HG03439 (cell line): Measurements from ENCODE around the gene FGGY.
"Not testable (repeated sequence)": the region's sequence is repeated elsewhere in the genome, so short reads cannot be mapped to it uniquely, and the experiment has no call there.

Experiments used
- ATAC-seq: cut with Tn5 transposase; IDR thresholded peaks from one replicate; pipeline ENCODE4 v1.9.1; 2021; ENCODE audit warnings: mild to moderate bottlenecking, moderate library complexity; ENCODE audit not compliant: unreplicated experiment

FGGY gene

GRCh38 chr1:59564192-59564891 lies 267.4 kb downstream of the FGGY start:
- ATAC-seq = no peak

GRCh38 chr1:59565611-59566410 lies 268.9 kb downstream of the FGGY start:
- no peak for ATAC-seq

- no peak for ATAC-seq
Measured at GRCh38 chr1:59568158-59568935, 271.5 kb downstream of the FGGY start.

GRCh38 chr1:59569198-59569597 lies 272.3 kb downstream of the FGGY start:
- ATAC-seq = no peak

DNA sequence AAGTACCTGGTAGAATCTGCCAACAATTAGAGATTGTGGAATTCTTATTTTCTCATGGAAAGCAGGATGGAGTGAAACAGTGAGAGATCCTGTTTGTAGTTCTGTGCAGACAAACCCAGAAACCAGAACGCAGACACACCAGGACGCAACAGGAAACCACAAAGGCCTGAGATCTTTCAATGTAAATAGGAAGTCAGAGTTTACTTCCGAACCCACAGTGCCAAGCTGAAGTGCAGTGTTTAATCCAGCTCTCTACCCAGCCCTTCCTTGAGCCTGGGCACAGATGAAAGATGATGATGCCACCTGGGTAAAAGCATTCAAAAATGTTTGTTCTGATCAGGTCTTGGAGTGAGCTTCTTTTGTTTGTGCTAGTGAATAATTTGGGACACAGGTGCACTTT lies 273.6 kb downstream of the FGGY start:
- ATAC-seq = peak; percentile 67

DNA sequence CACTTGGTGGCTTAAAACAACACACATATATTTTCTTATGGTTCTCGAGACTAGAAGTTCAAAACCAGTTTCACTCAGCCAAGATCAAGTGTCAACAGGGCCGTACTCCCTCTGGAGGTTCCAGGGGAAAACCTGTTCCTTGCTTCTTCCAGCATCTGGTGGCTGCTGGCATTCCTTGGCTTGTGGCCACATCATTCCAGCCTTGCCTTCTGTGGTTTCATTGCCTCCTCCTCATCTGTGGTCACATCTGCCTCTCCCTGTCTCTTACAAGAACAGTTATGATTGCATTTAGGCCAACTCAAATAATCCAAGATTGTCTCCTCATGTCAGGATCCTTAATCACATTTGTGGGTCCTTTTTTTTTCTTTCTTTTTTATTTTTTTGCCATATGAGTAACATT lies 277.2 kb downstream of the FGGY start:
- no peak for ATAC-seq

DNA sequence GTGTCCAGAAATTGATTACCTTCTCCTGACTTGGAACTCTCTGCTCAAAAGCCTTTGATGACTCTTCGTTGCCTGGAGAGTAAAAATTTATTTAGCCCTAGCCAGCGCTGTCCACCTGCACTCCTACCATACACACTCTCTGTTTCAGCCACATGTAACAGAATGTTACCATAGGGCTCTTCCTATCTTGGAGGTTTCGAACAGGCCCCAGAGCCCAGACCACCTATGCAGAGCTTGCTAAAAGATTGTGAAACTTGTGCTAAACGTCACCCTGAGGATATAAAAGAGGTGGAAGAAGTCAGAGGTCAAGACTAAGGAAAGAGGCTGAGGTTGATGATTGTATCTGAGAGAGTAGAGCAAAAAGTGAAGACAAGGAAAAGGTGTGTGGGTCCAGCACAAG lies 280.9 kb downstream of the FGGY start:
- no peak for ATAC-seq

DNA sequence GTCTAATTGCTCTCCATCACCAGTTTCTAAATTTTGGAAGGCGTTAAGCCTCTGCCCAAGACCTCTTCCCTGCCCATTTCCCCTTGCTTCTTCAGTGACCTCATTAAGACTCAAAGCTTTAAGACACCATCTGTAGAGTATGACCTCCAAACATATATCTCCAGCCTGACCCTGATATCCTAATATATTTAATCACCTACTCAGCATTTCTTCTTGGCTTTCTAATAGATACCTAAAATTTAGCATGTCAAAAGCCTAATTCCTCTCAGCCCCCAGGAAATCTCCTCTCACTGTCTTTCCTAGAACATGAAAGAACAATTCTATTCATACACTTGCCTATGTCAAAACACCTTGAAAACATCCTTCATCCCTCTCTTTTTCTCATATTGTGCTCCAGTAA lies 282.3 kb downstream of the FGGY start:
- ATAC-seq = no peak

- ATAC-seq = no peak
Measured at GRCh38 chr1:59580257-59580656, 283.4 kb downstream of the FGGY start.

- not testable (repeated sequence) for ATAC-seq
Measured at GRCh38 chr1:59592410-59592809, 295.5 kb downstream of the FGGY start.

GRCh38 chr1:59592924-59593323 lies 296.0 kb downstream of the FGGY start:
- no peak for ATAC-seq

- ATAC-seq = no peak
Measured at GRCh38 chr1:59593798-59594790, 297.2 kb downstream of the FGGY start.

DNA sequence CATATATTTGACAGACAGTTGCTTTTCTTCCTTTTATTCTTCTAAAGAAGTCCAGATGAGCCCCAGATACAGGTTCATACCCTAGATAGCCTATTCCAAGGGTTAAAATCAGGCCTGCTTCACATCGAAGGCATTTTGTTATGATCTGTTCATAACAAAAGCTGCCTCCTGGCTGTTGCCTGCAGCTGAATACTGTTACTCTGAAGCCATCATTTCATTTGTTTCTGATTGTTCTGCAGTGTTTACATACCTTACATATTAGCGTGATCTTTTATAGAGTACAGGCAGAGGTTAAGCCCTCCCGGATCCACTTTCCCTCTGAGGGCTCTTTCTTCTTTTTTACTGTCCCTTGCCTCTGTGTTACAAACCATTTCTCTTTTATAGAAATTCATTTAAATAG lies 298.9 kb downstream of the FGGY start:
- no peak for ATAC-seq

GRCh38 chr1:59596432-59596831 lies 299.5 kb downstream of the FGGY start:
- no peak for ATAC-seq

- no peak for ATAC-seq
Measured at GRCh38 chr1:59596956-59597355, 300.1 kb downstream of the FGGY start.

DNA sequence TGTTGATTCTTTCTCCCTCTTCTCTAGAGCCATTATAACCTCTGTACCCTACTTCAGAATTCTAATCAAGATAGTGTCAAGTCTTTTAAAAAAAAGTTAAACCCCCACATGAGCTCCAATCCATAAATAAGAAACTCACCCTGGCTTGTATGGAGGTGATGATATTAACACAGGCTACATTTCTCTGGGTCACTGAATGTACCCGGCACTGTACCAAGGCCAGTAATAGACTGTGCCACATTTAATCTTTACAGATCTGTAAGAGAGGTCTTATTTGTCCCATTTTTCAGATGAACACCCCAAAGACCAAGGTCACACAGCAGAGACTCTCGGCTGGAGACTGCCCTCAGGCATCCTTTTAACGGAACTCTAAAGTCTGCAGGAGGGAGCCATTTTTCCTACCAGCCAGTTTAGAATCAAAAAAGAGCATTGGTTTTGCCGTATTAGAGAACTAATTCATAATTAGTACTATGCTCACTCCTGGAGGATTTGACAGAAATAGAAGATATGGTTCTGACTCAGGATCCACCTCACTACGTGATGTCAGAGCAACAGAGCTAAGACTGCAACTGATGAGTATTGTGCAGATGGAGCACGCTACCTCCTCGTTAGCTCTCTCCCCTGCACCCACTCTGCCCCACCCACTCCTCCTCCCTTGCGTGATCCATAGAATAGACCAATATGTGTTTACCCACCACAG lies 300.7 kb downstream of the FGGY start:
- no peak for ATAC-seq

GRCh38 chr1:59598120-59598440 lies 301.2 kb downstream of the FGGY start:
- ATAC-seq = no peak

DNA sequence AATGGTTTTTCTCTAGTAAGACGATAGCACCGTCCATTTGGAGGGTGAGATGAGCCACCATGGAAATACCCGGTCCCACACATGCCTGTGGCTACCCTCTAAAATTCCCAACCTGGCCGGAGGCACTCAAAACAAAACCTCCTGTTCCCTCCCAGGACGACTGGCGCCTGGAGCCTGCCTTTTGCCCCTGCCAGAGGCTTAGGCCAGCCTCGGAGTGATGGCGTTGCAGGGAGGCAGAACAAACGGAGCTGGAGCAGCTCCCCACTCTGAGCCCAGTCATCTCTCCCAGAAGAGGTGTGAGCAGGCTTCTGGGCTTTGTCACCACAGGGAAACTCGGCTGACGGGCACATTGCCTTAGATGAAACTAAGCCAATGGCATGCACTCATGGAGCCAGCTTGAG lies 304.1 kb downstream of the FGGY start:
- no peak for ATAC-seq

DNA sequence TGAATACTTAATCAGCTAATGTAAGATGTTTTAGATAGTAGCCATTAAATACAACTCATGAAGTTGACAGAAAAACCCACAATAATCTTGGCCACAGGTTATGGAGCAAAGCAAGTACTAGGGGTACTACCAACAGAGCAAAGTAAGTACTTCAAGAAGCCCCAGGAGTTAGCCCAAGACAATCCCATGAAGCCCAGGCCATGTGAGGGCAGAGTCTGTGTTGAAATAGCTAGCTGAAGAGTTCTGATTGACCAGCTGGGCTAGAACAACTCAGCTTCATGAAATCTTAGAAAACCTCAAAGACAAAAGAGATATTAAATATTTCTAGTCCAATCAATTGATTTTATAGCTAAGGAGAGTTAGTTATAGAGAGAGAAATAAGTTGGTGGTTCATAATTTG lies 304.9 kb downstream of the FGGY start:
- no peak for ATAC-seq

DNA sequence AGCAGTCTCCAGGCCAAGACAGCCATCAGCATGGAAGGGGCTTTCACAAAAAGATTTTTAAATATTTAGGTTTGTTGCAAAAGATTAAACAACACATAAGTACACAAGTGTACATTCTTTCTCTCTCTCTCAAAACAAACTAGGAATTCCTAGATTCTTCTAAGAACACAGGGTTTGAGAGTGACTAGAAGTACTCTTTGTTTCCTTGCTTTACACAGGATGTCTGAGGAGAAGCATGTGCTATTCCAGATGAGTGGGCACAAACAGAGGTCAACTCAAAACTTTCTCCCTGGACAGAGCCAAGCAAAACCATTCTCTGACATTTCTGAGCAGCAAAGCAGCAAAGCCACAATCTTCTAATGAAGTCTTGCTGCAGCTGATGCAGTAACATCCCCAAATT lies 307.3 kb downstream of the FGGY start:
- ATAC-seq = no peak
